ENCODE measurements around the gene NOX4. TPM values are rescaled to one million over a fixed set of nuclear protein-coding genes. Genes with fewer than 3 reads are reported as not detected.
A peak's percentile ranks its signal among the peaks of the same experiment; 100 is the strongest.

NOX4 gene
- 11.2 and 16.8 TPM in 2 replicates for total RNA-seq

GRCh38 chr11:89490981-89491690 lies at the start of gene NOX4:
Gene NOX4 (minus strand): TSS chr11:89491375. CDS start chr11:89491246, 129 bp downstream.
- no peak for DNase-seq (ENCODE audit: low read depth)
- Histone ChIP-seq H3K36me3 (ENCODE audit: control insufficient read depth, insufficient read depth, low read length) (peaks cover 1% of the 10 kb centered on the region), H3K4me3 (ENCODE audit: low read depth, low read length) (peak within 1 kb of the TSS; percentile 48), H3K27me3 (ENCODE audit: control insufficient read depth, insufficient read depth, low read length) (no peaks in the 10 kb centered on the region)
- TF ChIP-seq CTCF (IDR thresholded peaks at IDR 0.05; ENCODE audit: insufficient read depth, low read length, poor library complexity, severe bottlenecking): no peak

GRCh38 chr11:89540826-89541225 lies 49.7 kb upstream of the NOX4 start:
- DNase-seq (ENCODE audit: low read depth): no peak
- Histone ChIP-seq H3K27me3 (ENCODE audit: control insufficient read depth, insufficient read depth, low read length) (no peaks in the 10 kb centered on the region), H3K4me3 (ENCODE audit: low read depth, low read length) (no peak overlapping the region), H3K36me3 (ENCODE audit: control insufficient read depth, insufficient read depth, low read length) (no peaks in the 10 kb centered on the region)
- TF ChIP-seq CTCF (IDR thresholded peaks at IDR 0.05; ENCODE audit: insufficient read depth, low read length, poor library complexity, severe bottlenecking): no peak

- no peak for DNase-seq (ENCODE audit: low read depth)
- Histone ChIP-seq H3K4me3 (ENCODE audit: low read depth, low read length) (no peak overlapping the region), H3K27me3 (ENCODE audit: control insufficient read depth, insufficient read depth, low read length) (no peaks in the 10 kb centered on the region), H3K36me3 (ENCODE audit: control insufficient read depth, insufficient read depth, low read length) (no peaks in the 10 kb centered on the region)
- TF ChIP-seq CTCF (IDR thresholded peaks at IDR 0.05; ENCODE audit: insufficient read depth, low read length, poor library complexity, severe bottlenecking): no peak
These were observed 46.8 kb upstream of the NOX4 start for GRCh38 chr11:89537936-89538335.

- no peak for DNase-seq (ENCODE audit: low read depth)
- H3K36me3 ChIP-seq (ENCODE audit: control insufficient read depth, insufficient read depth, low read length): no peaks in the 10 kb centered on the region
- H3K27me3 ChIP-seq (ENCODE audit: control insufficient read depth, insufficient read depth, low read length): no peaks in the 10 kb centered on the region
- TF ChIP-seq CTCF (IDR thresholded peaks at IDR 0.05; ENCODE audit: insufficient read depth, low read length, poor library complexity, severe bottlenecking): no peak
- H3K4me3 ChIP-seq (ENCODE audit: low read depth, low read length): no peak overlapping the region
These were observed 45.8 kb upstream of the NOX4 start for GRCh38 chr11:89536926-89537325.

- Histone ChIP-seq H3K36me3 (ENCODE audit: control insufficient read depth, insufficient read depth, low read length) (no peaks in the 10 kb centered on the region), H3K4me3 (ENCODE audit: low read depth, low read length) (no peak overlapping the region), H3K27me3 (ENCODE audit: control insufficient read depth, insufficient read depth, low read length) (no peaks in the 10 kb centered on the region)
- DNase-seq (ENCODE audit: low read depth): no peak
- no peak for TF ChIP-seq CTCF (IDR thresholded peaks at IDR 0.05; ENCODE audit: insufficient read depth, low read length, poor library complexity, severe bottlenecking)
These were observed 44.0 kb upstream of the NOX4 start for GRCh38 chr11:89535221-89535620.
